Cardiac atrium fibroblast (primary cell): ENCODE data around the gene OR51B6. TPM values are rescaled to one million over a fixed set of nuclear protein-coding genes. Genes with fewer than 3 reads are reported as not detected.

Experiments used
- total RNA-seq: library from RNA; depleted of rRNA; stranded (reverse); fragments of >200 nt; gene quantifications from 2 replicates; pipeline ENCODE4 v1.2.3, GENCODE V29; 2015

Gene OR51B6, protein sequence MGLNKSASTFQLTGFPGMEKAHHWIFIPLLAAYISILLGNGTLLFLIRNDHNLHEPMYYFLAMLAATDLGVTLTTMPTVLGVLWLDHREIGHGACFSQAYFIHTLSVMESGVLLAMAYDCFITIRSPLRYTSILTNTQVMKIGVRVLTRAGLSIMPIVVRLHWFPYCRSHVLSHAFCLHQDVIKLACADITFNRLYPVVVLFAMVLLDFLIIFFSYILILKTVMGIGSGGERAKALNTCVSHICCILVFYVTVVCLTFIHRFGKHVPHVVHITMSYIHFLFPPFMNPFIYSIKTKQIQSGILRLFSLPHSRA
- not detected in 2 replicates for total RNA-seq

DNA sequence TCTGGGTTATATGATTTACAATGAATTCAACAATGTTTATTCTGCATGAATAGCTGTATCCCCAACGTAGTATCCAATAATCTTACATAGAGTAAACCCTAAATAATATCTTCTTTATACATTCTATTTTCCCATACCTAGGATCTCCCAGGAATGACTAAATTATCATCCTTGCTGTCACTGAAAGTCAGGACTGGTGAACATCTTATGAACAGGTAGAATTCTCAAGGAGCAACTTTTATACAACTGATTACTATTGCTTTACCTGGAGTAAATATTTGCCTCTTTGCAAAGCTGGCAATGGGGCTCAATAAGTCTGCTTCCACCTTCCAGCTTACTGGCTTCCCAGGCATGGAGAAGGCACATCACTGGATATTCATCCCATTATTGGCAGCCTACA is at the start of gene OR51B6:
Gene OR51B6 (plus strand): TSS at position 301 of the 400 bp plus-strand sequence. CDS start 0 bp downstream, at position 301.

DNA sequence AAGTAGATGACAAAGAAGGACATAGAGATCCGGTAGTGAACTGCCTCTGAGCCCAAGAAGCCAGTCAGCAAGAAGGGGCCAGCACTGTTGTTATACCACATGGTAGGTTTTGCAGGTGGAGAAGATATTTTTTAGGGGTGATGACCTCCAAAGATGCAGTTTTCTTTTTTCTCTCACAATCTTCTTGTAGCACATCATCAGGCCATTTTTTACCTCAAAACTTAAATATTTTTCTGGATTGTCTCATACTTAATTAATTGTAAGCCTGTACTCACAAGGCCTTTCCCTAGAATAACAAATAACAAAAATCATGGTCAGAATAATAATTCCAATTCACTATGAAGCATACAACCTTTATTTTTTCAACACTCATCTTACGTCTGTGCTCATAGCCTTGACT is 49.5 kb upstream of the OR51B6 start, which contains the start of gene OR51B4:
Gene OR51B4 (minus strand): TSS at position 101 of the 400 bp plus-strand sequence. CDS start 0 bp downstream, at position 101.

DNA sequence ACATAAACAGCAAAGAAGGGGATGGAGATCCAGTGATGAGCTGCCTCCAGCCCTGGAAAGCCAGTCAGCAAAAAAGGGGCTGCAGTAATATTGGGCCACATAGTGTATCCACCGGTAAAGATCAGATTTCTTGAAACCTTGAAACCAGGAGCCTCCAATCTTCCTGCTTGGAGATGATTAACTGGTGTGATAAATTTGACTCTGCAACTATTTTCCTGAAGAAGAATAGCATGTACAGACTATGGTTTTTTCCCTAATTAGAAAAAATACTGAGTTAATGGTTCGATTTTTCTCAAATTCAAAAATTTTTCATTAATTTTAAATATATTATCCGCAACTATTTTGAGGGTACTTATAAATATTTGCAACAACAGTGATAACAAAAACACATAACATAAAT is 27.1 kb upstream of the OR51B6 start, which contains the start of gene OR51B2:
Gene OR51B2 (minus strand): TSS at position 101 of the 400 bp plus-strand sequence. CDS start 0 bp downstream, at position 101.

DNA sequence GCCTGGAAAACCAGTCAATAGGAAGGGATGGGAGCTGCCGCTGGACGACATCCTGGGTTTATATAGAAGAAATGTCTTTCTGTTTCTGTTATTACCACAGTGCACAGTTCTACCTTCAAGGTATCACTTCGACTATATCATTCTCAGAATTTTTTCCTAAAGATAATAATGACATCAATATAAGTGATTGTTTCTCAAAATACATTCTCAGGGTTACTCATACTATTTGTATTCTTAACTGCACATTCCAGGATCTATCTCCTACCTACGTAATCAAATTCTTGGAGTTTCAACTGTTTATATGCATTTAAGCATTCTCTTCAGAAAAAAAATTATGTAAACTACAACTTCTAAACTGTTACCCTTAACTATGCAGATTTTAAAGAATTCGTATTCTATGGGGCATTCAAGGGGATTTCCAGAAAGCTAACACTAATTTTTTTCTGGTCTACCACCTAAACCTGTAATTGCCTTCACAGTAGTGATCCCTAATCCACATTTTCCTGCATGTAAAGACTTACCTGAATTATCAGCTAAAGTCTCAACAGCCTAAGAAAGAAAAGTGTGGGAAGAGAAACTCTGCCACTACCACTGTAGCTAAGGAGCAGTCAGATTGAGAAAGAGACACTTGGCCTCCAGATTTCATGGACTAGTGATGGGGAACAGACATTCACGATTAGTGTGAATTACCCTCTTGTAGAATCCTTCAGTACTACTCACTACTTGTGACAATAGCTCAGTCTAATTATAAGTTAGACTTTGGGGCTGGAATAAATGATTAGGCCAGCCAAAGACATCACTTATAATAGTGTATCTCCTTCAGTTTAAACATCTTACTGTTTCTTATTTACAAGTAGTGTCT is 7.6 kb upstream of the OR51B6 start, which contains the start of gene OR51B5:
Gene OR51B5 (minus strand): TSS at position 51 of the 862 bp plus-strand sequence. CDS start 0 bp downstream, at position 51.

DNA sequence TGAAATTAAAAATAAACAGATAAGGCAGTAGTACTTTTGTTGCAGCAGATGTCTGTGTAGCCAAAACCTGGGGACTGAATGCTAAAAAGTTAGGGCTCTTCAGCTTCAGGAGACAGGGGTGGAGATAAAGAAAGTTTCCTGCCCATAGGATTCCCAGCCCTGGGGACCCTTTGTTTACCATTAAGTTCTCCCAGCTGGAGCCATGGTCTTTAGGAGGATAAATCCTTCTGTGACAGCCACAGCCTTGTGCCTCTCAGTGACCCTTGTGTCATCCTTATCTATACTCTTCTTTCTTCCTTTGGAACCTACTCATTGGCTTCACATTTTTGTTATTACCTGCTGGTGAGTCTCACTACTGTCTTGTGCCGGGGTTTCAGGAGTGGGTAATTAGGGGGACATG is 32.3 kb downstream of the OR51B6 start, which contains the start of gene OR51M1:
Gene OR51M1 (plus strand): TSS at position 237 of the 400 bp plus-strand sequence. CDS start 5,587 bp downstream, outside the sequence.

Other genes with a start within 250 kb of the OR51B6 start
- gene OR52A5, start 213.2 kb upstream of the OR51B6 start, total RNA-seq, result not detected in 2 replicates
- not detected in 2 replicates for gene OR52A1, start 196.8 kb upstream of the OR51B6 start, total RNA-seq
- gene OR51V1, start 150.8 kb upstream of the OR51B6 start, total RNA-seq, result not detected in 2 replicates
- gene HBB, start 124.4 kb upstream of the OR51B6 start, total RNA-seq, result not detected in 2 replicates
- not detected in 2 replicates for gene HBD, start 117.0 kb upstream of the OR51B6 start, total RNA-seq
- not detected in 2 replicates for gene HBG1, start 101.7 kb upstream of the OR51B6 start, total RNA-seq
- gene HBG2, start 96.7 kb upstream of the OR51B6 start, total RNA-seq, result not detected in 2 replicates
- gene HBE1, start 81.6 kb upstream of the OR51B6 start, total RNA-seq, result not detected in 2 replicates
- not detected in 2 replicates for gene OR51B4, start 49.6 kb upstream of the OR51B6 start, total RNA-seq
- not detected in 2 replicates for gene OR51B2, start 27.2 kb upstream of the OR51B6 start, total RNA-seq
- gene OR51B5, start 8.0 kb upstream of the OR51B6 start, total RNA-seq, result not detected in 2 replicates
- gene OR51M1, start 32.3 kb downstream of the OR51B6 start, total RNA-seq, result not detected in 2 replicates
- not detected in 2 replicates for gene OR51Q1, start 70.6 kb downstream of the OR51B6 start, total RNA-seq
- not detected in 2 replicates for gene OR51I1, start 90.0 kb downstream of the OR51B6 start, total RNA-seq
- gene OR51I2, start 97.8 kb downstream of the OR51B6 start, total RNA-seq, result not detected in 2 replicates
- not detected in 2 replicates for gene OR52D1, start 137.2 kb downstream of the OR51B6 start, total RNA-seq
- not detected in 2 replicates for gene UBQLN3, start 158.4 kb downstream of the OR51B6 start, total RNA-seq
- gene UBQLNL, start 165.2 kb downstream of the OR51B6 start, total RNA-seq, result 0.36 TPM in 1 of 2 replicates, not detected in the other
- not detected in 2 replicates for gene OR52H1, start 197.0 kb downstream of the OR51B6 start, total RNA-seq
- not detected in 2 replicates for gene OR52B6, start 229.4 kb downstream of the OR51B6 start, total RNA-seq
- gene TRIM6, start 245.1 kb downstream of the OR51B6 start, total RNA-seq, result 0.32 and 0.72 TPM in 2 replicates